OCI-M2 (cell line): ENCODE results near the gene CMC1.

Source experiments
- DNase-seq: peaks from one replicate; lab custom pipeline; 2025; ENCODE audit not compliant: unreplicated experiment; lab: John Stamatoyannopoulos, UW

CMC1 gene

GRCh38 chr3:28295898-28296490 is 54.6 kb downstream of the CMC1 start:
- DNase-seq, result no peak

GRCh38 chr3:28299705-28300104 is 58.3 kb downstream of the CMC1 start:
- no peak for DNase-seq

GRCh38 chr3:28300345-28300962 is 59.0 kb downstream of the CMC1 start:
- no peak for DNase-seq

GRCh38 chr3:28301688-28302087 is 60.3 kb downstream of the CMC1 start:
- no peak for DNase-seq

- no peak for DNase-seq
Measured at GRCh38 chr3:28308196-28308595, 66.8 kb downstream of the CMC1 start.

GRCh38 chr3:28315711-28316110 is 74.3 kb downstream of the CMC1 start:
- no peak for DNase-seq

- DNase-seq, result no peak
Measured at GRCh38 chr3:28316226-28316625, 74.8 kb downstream of the CMC1 start.

- no peak for DNase-seq
Measured at GRCh38 chr3:28317438-28318022, 76.1 kb downstream of the CMC1 start.

- no peak for DNase-seq
Measured at GRCh38 chr3:28320981-28321380, 79.6 kb downstream of the CMC1 start.

- no peak for DNase-seq
Measured at GRCh38 chr3:28322464-28322863, 81.0 kb downstream of the CMC1 start.

GRCh38 chr3:28326458-28326926 is 85.1 kb downstream of the CMC1 start:
- no peak for DNase-seq

- DNase-seq, result peak; percentile 13
Measured at GRCh38 chr3:28328188-28329151, 87.1 kb downstream of the CMC1 start.

GRCh38 chr3:28334552-28334951 is 93.1 kb downstream of the CMC1 start:
- DNase-seq, result no peak

GRCh38 chr3:28335246-28335645 is 93.8 kb downstream of the CMC1 start:
- DNase-seq, result no peak

GRCh38 chr3:28337230-28337629 is 95.8 kb downstream of the CMC1 start:
- no peak for DNase-seq

GRCh38 chr3:28343144-28343543 is 101.7 kb downstream of the CMC1 start:
- no peak for DNase-seq

GRCh38 chr3:28345690-28346089 is 104.3 kb downstream of the CMC1 start:
- DNase-seq, result no peak

- DNase-seq, result no peak
Measured at GRCh38 chr3:28347374-28348264, 106.2 kb downstream of the CMC1 start.

GRCh38 chr3:28348265-28348628 is 106.8 kb downstream of the CMC1 start:
- DNase-seq, result no peak

- peak; percentile 40 for DNase-seq
Measured at GRCh38 chr3:28348629-28349468, 107.4 kb downstream of the CMC1 start, which contains the start of the genes AZI2 and ZCWPW2. Gene AZI2 (minus strand): TSS chr3:28348824. CDS start chr3:28340617, 8,207 bp downstream. Gene ZCWPW2 (plus strand): TSS chr3:28348721. CDS start chr3:28413069, 64,348 bp downstream.
